ENCODE data around the gene JARID2. TPM values are rescaled to one million over a fixed set of nuclear protein-coding genes. Genes with fewer than 3 reads are reported as not detected.

Gene JARID2
- total RNA-seq, 2 donors from 2014 or later: 8.3 to 12.8 TPM

- no peaks in the 10 kb centered on the region for H3K9me3 ChIP-seq
- no peak for DNase-seq (ENCODE audit: low spot score)
- H3K4me1 ChIP-seq (ENCODE audit: control insufficient read depth in 1 of 2, low read depth in 2 of 2): peaks cover 7 to 23% of the 10 kb centered on the region in 2 donors
- H3K27ac ChIP-seq: no peak overlapping the region
- no peaks in the 10 kb centered on the region for H3K27me3 ChIP-seq (replicated peaks; ENCODE audit: insufficient read depth)
- ATAC-seq (ENCODE audit: insufficient number of reproducible peaks, low FRiP score, low read depth): no peak
- TF ChIP-seq CTCF (IDR thresholded peaks at IDR 0.05): no peak
- no peaks in the 10 kb centered on the region for H3K36me3 ChIP-seq
- no peak overlapping the region for H3K4me3 ChIP-seq
Observed at GRCh38 chr6:15331629-15332251, 85.9 kb downstream of the JARID2 start.

- ATAC-seq (ENCODE audit: insufficient number of reproducible peaks, low FRiP score, low read depth) (no peak), DNase-seq (ENCODE audit: low spot score) (no peak)
- Histone ChIP-seq H3K27me3 (replicated peaks; ENCODE audit: insufficient read depth) (no peaks in the 10 kb centered on the region), H3K36me3 (no peaks in the 10 kb centered on the region), H3K27ac (no peak overlapping the region), H3K4me3 (no peak overlapping the region), H3K9me3 (no peaks in the 10 kb centered on the region), H3K4me1 (ENCODE audit: control insufficient read depth in 1 of 2, low read depth in 2 of 2) (peaks cover 7 to 17% of the 10 kb centered on the region in 2 donors)
- no peak for TF ChIP-seq CTCF (IDR thresholded peaks at IDR 0.05)
Observed at GRCh38 chr6:15332446-15332845, 86.6 kb downstream of the JARID2 start.

GRCh38 chr6:15335385-15335784 is 89.5 kb downstream of the JARID2 start:
- H3K27ac ChIP-seq: no peak overlapping the region
- no peaks in the 10 kb centered on the region for H3K27me3 ChIP-seq (replicated peaks; ENCODE audit: insufficient read depth)

GRCh38 chr6:15335916-15336315 is 90.0 kb downstream of the JARID2 start:
- DNase-seq (ENCODE audit: low spot score) (no peak), ATAC-seq (ENCODE audit: insufficient number of reproducible peaks, low FRiP score, low read depth) (no peak)
- H3K4me1 ChIP-seq (ENCODE audit: control insufficient read depth in 1 of 2, low read depth in 2 of 2): no peaks in the 10 kb centered on the region
- TF ChIP-seq CTCF (IDR thresholded peaks at IDR 0.05): no peak
- H3K27ac ChIP-seq: no peak overlapping the region
- H3K27me3 ChIP-seq (replicated peaks; ENCODE audit: insufficient read depth): no peaks in the 10 kb centered on the region
- H3K4me3 ChIP-seq: no peak overlapping the region
- H3K36me3 ChIP-seq: no peaks in the 10 kb centered on the region
- H3K9me3 ChIP-seq: no peaks in the 10 kb centered on the region

More at GRCh38 chr6:15335385-15335784, 89.5 kb downstream of the JARID2 start:
- ATAC-seq (ENCODE audit: insufficient number of reproducible peaks, low FRiP score, low read depth) (no peak), DNase-seq (ENCODE audit: low spot score) (no peak)
- H3K9me3 ChIP-seq: no peaks in the 10 kb centered on the region
- no peak overlapping the region for H3K4me3 ChIP-seq
- H3K36me3 ChIP-seq: no peaks in the 10 kb centered on the region
- TF ChIP-seq CTCF (IDR thresholded peaks at IDR 0.05): no peak
- H3K4me1 ChIP-seq (ENCODE audit: control insufficient read depth in 1 of 2, low read depth in 2 of 2): no peaks in the 10 kb centered on the region

GRCh38 chr6:15336900-15337560 is 91.2 kb downstream of the JARID2 start:
- Histone ChIP-seq H3K36me3 (no peaks in the 10 kb centered on the region), H3K4me1 (ENCODE audit: control insufficient read depth in 1 of 2, low read depth in 2 of 2) (no peaks in the 10 kb centered on the region), H3K27ac (no peak overlapping the region), H3K4me3 (no peak overlapping the region), H3K27me3 (replicated peaks; ENCODE audit: insufficient read depth) (no peaks in the 10 kb centered on the region), H3K9me3 (no peaks in the 10 kb centered on the region)
- no peak for TF ChIP-seq CTCF (IDR thresholded peaks at IDR 0.05)
- no peak for ATAC-seq (ENCODE audit: insufficient number of reproducible peaks, low FRiP score, low read depth)
- no peak for DNase-seq (ENCODE audit: low spot score)

Data from thoracic aorta (tissue), 2 donors.